Stimulated activated CD4-positive, alpha-beta T cell treated with anti-CD3 and anti-CD28 coated beads, Interleukin-15, amount 100 ng/mL, for 48 hours (primary cell): ENCODE data around the gene IMPDH2.

Experiments used
- DNase-seq, 2 donors: peaks; one replicate each; pipeline ENCODE4 v3.0.0-alpha.2; 2020; ENCODE audit warnings: low read depth in 2 of 2

The IMPDH2 gene

DNA sequence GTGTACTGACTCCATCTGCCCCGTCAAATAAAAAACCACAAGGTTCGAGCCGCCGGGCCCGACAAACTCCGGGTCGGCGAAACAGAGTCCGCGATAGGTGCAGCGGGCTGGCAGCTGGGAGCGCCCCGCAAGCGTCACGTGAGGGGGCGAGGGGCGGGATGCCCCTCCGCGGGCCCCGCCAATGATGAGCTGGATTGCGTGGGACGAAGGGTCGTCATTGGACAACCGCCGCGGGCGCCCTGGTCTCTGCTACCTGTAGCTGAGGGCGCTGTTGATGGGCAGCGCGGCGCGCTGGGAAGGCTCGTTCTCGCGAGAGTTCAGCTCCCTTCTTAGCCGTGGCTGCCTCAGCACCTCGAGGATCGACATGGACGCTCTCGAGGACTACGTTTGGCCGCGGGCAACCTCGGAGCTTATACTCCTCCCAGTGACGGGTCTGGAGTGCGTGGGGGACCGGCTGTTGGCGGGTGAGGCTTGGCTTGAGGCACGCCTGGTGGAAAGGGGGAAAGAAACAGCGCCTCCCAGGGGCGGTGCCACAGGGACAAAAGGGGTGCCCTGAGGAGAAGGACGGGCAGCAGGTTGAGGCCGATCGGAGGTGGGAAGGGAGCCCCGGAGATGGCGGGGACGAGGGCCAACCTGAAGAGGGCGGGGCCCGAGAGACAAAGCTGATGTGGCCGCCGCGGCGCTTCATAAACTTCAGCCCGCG, 22.0 kb downstream of the IMPDH2 start, which contains the start of gene WDR6:
Gene WDR6, plus strand, starts transcription at position 324 of the 703 bp plus-strand sequence. Its CDS starts 41 bp downstream, at position 365.
- peak; percentile 98 for DNase-seq

- DNase-seq = no peak
Measured at GRCh38 chr3:49006408-49007067, 22.7 kb downstream of the IMPDH2 start.

DNA sequence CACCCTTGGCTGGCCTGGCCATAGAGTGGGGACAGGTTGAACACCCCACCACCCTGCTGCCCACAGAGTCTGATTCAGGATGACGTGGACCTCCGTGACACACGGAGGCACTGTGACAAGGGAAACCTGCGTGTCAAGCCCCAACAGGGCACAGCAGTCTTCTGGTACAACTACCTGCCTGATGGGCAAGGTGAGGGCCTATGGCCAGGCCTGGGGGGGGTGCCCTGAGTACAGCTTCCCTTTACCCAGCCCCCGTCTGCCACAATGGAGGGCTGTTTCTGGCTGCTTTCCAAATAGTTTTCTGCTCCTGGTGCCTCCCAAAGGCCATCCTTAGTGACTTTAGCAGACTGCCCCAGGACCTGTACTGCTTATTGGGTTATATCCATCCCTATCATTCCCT, 23.2 kb downstream of the IMPDH2 start:
- DNase-seq = no peak

GRCh38 chr3:49005303-49005680, 23.9 kb downstream of the IMPDH2 start:
- DNase-seq = no peak

DNA sequence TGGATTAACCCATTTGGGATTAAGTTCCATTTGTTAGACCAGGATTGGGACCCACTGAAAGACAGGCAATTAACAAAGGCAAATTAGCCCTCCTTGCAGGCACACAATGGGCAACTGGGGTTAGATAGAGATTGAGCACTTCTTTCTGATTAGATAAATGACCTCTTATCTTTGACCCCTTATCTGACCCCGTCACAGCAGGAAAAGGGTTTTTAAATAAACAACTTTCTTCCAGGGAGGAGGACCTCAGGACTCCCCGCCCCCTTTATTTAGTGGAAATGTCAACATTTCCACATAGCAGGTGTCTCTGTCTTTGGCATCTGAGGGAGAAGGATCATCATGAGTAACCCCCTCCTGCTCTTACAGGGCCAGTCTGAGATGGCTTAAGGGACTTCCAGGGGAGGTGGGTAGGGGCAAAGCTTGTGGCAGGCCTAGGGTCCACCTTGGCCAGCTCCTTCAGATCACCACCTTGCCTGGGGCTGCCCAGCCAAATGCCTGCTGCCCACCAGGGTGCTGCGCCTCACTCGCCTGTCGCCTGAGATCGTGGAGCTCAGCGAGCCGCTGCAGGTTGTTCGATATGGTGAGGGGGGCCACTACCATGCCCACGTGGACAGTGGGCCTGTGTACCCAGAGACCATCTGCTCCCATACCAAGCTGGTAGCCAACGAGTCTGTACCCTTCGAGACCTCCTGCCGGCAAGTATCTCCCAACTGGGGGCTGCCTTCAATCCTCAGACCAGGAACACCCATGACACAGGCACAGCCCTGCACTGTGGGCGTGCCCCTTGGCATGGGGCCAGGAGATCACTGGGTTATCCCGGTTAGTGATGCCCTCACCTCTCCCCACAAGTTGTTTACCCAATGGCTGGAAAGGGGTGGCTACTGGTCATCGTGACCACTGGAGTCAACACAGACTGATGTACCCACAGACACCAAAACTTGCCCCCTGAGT, 24.6 kb downstream of the IMPDH2 start:
- DNase-seq = no peak

DNA sequence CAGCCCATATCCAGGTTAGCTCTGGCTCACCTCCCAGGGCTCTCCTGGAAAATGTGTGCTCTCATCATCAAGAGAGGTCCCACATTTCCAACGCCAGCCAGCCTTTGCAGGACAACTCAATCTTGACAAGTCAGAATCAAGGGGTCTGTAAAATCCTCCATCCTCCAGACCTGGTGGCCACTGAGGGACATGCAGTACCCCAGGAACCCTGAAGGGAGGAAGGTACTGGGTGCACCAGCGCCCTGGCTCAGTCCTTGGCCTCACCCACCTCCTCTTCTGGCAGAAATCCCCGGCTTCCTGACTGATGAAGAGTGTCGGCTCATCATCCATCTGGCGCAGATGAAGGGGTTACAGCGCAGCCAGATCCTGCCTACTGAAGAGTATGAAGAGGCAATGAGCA, 28.0 kb downstream of the IMPDH2 start:
- DNase-seq = no peak

DNA sequence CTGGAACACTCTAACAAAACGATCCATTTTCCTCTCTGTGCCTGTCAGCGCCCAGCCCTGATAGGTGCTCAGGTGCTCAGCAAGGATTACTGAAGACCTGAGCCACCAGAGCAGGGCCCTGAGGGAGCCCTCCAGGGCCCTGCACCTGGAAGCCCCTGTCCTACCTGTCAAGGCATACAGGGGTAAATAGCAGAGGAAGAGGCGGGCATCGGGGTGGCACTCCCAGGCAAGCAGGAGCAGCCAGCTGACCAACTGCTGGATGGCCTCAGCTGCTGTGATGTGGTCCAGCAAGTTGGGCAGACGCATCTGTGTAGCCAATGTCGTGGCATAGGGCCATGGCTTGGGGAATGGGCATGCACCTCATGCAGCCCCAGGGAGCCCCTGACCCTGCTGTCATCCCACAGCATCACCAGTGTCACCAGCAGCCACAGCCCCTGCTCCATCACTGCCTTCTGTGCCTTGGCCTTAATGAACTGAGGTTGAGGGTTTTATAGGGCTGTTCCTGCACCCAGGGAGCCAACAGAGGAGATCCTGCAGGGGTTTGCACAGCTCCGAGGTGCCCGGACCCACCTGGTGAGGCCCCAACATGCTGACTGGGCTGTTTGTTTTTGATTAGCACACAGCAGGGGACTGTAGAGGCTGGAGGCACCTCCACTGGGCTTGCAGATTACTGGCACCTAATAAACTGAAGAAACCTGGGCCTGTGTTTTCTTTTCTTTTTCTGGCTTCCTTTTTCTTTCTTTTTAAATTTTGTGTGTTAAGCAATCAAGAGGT, 29.9 kb downstream of the IMPDH2 start:
- no peak for DNase-seq

- no peak for DNase-seq
Measured at GRCh38 chr3:48997714-48998637, 31.2 kb downstream of the IMPDH2 start.

- DNase-seq = no peak
Measured at GRCh38 chr3:48997102-48997635, 32.0 kb downstream of the IMPDH2 start.

GRCh38 chr3:48996640-48997039, 32.6 kb downstream of the IMPDH2 start:
- no peak for DNase-seq

DNA sequence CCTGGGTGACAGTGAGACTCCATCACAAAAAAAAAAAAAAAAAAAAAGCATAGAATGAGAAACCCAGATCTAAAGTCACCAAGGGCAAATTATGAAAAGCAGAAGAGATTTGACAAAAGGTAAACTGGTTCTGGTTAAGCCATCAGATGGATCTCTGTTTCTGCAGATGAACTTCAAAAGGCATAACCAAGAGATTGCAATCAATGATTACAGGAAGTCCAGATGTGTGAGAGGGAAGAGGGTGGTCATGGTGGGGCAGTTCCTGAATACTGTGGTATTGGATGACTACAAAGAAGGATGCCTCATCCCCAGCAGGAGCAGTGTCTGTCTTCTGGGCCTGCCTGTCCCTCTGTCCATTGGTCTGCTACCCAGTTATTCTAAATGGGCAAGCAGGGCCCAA, 35.4 kb downstream of the IMPDH2 start:
- no peak for DNase-seq

- no peak for DNase-seq
Measured at GRCh38 chr3:48991851-48992545, 37.2 kb downstream of the IMPDH2 start.

DNA sequence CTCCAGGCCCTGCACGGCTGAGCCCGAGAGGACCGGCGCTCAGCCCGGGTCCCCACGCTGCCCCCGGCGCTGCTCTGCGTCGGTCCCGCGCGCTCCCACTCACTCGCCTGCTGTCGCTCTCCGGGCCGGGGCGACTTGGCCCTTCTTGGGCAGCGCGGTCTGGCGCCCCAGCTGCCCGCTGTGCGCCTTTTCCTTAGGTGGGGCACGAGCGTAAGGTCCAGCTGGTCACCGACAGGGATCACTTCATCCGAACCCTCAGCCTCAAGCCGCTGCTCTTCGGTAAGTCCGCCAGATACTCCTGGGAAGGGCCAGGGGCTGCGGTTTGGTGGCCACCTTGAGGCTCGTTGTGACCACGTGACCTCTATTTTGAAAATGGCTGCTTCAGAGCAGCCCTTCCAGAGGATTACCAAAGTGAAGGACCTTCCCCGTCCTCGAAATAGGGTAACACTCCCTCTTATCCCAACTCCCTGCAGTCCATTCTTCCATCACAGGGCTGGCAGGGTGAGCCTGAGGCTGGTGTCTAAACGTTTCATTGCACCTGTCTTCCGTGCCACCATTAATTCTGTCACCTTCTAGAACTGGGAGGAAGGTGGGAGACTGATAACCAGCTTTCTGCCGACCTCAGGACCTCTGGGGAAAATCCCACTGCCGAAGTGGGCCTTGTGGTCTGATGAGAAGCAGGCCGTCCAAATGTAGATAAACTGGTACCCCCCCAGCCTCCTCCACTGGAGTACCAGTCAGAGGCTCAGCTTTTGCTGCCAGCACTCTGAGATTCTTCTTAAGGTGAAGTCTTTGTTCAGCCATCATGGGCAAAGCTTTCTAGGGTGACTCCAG, 38.3 kb downstream of the IMPDH2 start:
- no peak for DNase-seq

DNA sequence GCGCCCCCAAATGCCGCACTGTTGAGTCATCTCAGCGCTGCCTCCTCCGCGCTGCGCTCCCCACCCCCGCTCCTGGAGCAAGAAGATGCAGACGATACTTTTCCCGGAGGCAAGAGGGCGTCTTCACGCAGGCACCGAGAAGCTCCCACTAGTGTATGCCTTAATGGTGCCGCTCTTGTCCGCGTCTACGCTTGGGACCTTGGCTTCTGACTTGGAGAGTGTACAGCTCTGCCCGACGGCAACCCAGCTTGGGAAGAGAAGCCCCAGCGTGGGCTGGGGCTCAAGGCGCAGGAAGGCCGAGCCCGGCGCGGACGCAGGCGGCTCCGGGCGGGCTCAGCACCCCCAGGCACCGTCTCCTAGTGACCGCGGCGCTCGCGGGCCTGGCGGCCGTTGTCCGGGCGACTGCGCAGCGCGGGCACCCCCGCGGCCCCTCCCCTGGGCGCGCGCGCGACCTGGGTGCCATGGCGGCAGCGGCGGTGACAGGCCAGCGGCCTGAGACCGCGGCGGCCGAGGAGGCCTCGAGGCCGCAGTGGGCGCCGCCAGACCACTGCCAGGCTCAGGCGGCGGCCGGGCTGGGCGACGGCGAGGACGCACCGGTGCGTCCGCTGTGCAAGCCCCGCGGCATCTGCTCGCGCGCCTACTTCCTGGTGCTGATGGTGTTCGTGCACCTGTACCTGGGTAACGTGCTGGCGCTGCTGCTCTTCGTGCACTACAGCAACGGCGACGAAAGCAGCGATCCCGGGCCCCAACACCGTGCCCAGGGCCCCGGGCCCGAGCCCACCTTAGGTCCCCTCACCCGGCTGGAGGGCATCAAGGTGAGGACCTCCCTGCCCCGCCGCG, 39.2 kb downstream of the IMPDH2 start, which contains the start of gene P4HTM:
Gene P4HTM, plus strand, starts transcription at position 446 of the 840 bp plus-strand sequence. Its CDS starts 16 bp downstream, at position 462.
- DNase-seq = peak; percentile 60 to 77

GRCh38 chr3:48989126-48989795, 39.9 kb downstream of the IMPDH2 start:
- no peak for DNase-seq

- no peak for DNase-seq
Measured at GRCh38 chr3:48985831-48986376, 43.3 kb downstream of the IMPDH2 start.

DNA sequence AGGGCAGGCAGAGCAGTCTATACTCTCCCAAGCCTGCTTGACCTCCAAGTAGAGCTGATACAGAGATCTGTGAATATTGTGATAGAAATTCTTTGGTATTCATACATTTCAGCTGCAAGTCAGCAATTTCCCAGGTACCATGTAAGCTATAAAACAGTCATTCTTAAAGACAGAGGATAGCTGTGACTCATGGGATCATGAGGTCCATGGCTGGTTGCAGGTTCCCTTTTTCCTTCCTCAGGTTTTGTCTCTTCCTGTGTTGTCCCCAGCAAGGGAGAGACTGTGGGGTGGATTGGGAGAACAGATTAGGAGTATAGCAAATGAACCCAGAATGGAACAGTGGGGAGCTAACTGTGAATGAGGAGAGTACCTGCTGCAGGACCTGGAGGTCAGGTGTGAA, 44.5 kb downstream of the IMPDH2 start:
- no peak for DNase-seq
